Left ventricle myocardium inferior (tissue), 1 donor: Measurements from ENCODE around the gene ARHGEF4. TPM values are rescaled to one million over a fixed set of nuclear protein-coding genes. Genes with fewer than 3 reads are reported as not detected.

Experiments
- DNase-seq: peaks from one replicate; pipeline ENCODE4 v3.0.0-alpha.2; 2020
- H3K27ac ChIP-seq: fragments of 200-600 bp; replicated peaks from 2 replicates; pipeline ENCODE4 v1.8.0; 2021
- H3K27me3 ChIP-seq: fragments of 200-600 bp; 2 replicates; pipeline ENCODE4 v1.8.0; 2021; ENCODE audit warnings: low read depth
- H3K36me3 ChIP-seq: fragments of 200-600 bp; 2 replicates; pipeline ENCODE4 v1.8.0; 2021
- H3K4me1 ChIP-seq: fragments of 200-600 bp; 2 replicates; pipeline ENCODE4 v1.8.0; 2021
- H3K4me3 ChIP-seq: fragments of 200-600 bp; 2 replicates; pipeline ENCODE4 v1.8.0; 2021; ENCODE audit warnings: mild to moderate bottlenecking, moderate library complexity
- H3K9me3 ChIP-seq: fragments of 200-600 bp; replicated peaks from 2 replicates; pipeline ENCODE4 v1.8.0; 2021
- CTCF ChIP-seq: fragments of 200-600 bp; IDR thresholded peaks from 2 replicates; pipeline ENCODE4 v1.8.0; 2021; ENCODE audit warnings: antibody characterized with exemption, mild to moderate bottlenecking, borderline replicate concordance
- intact Hi-C: fragments of 100-400 bp; cut with micrococcal nuclease; formaldehyde crosslinking; loops from one replicate; pipeline ENCODE4 v1.11.0; 2022
- total RNA-seq: library from RNA; stranded (reverse); fragmentation: NEBNext Ultra II Directional; extraction: Animal tissue kit (Norgen Biotek cat#: 25700); gene quantifications from one replicate; pipeline ENCODE4 v1.2.1, GENCODE V29; 2021
- donor health status: DM: no; HTN: yes; CAD: no; lungs with severe emphysema.

The ARHGEF4 gene
- total RNA-seq, 1 donor from 2014 or later, result 5.3 TPM

GRCh38 chr2:131046028-131046917 is 209.6 kb downstream of the ARHGEF4 start:
- H3K27me3 ChIP-seq, result peaks cover 5% of the 10 kb centered on the region
- no peak overlapping the region for H3K4me3 ChIP-seq
- H3K27ac ChIP-seq, result no peak overlapping the region
- no peaks in the 10 kb centered on the region for H3K9me3 ChIP-seq
- TF ChIP-seq CTCF, result no peak
- intact Hi-C loops, result no loop called here
- H3K4me1 ChIP-seq, result no peaks in the 10 kb centered on the region
- H3K36me3 ChIP-seq, result peaks cover 51% of the 10 kb centered on the region
- DNase-seq, result no peak

DNA sequence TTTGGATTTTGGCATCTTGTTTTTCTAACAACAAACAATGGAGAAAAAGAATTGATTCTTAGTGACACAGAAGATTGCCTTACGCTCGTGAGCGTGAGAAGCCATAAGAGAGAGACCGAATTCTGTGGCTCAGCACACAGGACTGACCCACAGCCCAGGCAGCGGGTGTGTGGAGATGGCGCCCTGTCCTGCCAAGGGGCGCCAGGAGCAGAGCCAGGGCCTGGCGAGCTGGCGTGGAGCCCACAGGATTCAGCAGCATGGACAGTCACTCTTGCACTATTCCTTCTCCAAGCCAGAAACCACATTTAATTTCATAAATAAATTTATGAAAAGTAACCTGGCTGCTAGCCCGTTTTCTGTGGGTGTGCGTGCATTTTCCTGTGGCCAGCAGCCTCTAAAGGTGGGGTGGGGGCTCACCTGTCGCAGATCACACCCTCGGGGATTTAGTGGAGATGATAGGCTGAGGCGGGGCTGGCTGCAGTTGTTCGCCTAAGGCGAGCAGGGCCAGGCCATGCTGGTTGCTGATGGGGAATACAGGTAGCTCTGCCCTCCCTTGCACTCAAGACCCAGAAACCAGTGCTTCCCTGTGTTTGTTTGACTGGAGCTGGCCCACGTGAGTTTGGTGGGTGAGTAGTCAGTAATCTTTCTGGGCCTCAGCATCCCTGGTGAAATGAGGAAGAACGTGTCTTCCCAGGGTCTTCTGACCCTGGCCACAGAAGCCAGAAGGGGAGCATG is 210.4 kb downstream of the ARHGEF4 start:
- no peak overlapping the region for H3K4me3 ChIP-seq
- peaks cover 59% of the 10 kb centered on the region for H3K36me3 ChIP-seq
- no peak for DNase-seq
- no peak overlapping the region for H3K27ac ChIP-seq
- no peaks in the 10 kb centered on the region for H3K9me3 ChIP-seq
- no peaks in the 10 kb centered on the region for H3K4me1 ChIP-seq
- TF ChIP-seq CTCF, result no peak
- H3K27me3 ChIP-seq, result no peaks in the 10 kb centered on the region
- intact Hi-C loops, result no loop called here

GRCh38 chr2:131047920-131048560 is 211.3 kb downstream of the ARHGEF4 start:
- intact Hi-C loops, result no loop called here
- TF ChIP-seq CTCF, result no peak
- peaks cover 68% of the 10 kb centered on the region for H3K36me3 ChIP-seq
- no peak overlapping the region for H3K27ac ChIP-seq
- no peaks in the 10 kb centered on the region for H3K9me3 ChIP-seq
- no peaks in the 10 kb centered on the region for H3K4me1 ChIP-seq
- no peaks in the 10 kb centered on the region for H3K27me3 ChIP-seq
- DNase-seq, result no peak
- no peak overlapping the region for H3K4me3 ChIP-seq

- no peak for TF ChIP-seq CTCF
- no peaks in the 10 kb centered on the region for H3K4me1 ChIP-seq
- intact Hi-C loops, result no loop called here
- no peak overlapping the region for H3K4me3 ChIP-seq
- H3K9me3 ChIP-seq, result no peaks in the 10 kb centered on the region
- no peak overlapping the region for H3K27ac ChIP-seq
- no peak for DNase-seq
- H3K36me3 ChIP-seq, result peaks cover 74% of the 10 kb centered on the region
- H3K27me3 ChIP-seq, result no peaks in the 10 kb centered on the region
Observed at GRCh38 chr2:131048641-131049040, 211.9 kb downstream of the ARHGEF4 start.

- no peaks in the 10 kb centered on the region for H3K4me1 ChIP-seq
- peaks cover 80% of the 10 kb centered on the region for H3K36me3 ChIP-seq
- no peaks in the 10 kb centered on the region for H3K9me3 ChIP-seq
- no peaks in the 10 kb centered on the region for H3K27me3 ChIP-seq
- intact Hi-C loops, result no loop called here
- no peak overlapping the region for H3K27ac ChIP-seq
- no peak overlapping the region for H3K4me3 ChIP-seq
- no peak for DNase-seq
- TF ChIP-seq CTCF, result no peak
Observed at GRCh38 chr2:131049150-131049718, 212.5 kb downstream of the ARHGEF4 start.
